ENCODE measurements around the gene SOHLH1.

The SOHLH1 gene

GRCh38 chr9:135729480-135729879, 30.2 kb upstream of the SOHLH1 start:
- no peak for DNase-seq (ENCODE audit: low spot score)

- no peak for DNase-seq (ENCODE audit: low spot score)
Measured at GRCh38 chr9:135728436-135729110, 29.3 kb upstream of the SOHLH1 start.

GRCh38 chr9:135727257-135727875, 28.1 kb upstream of the SOHLH1 start:
- no peak for DNase-seq (ENCODE audit: low spot score)

GRCh38 chr9:135726138-135726853, 27.0 kb upstream of the SOHLH1 start:
- no peak for DNase-seq (ENCODE audit: low spot score)

GRCh38 chr9:135724186-135724787, 25.0 kb upstream of the SOHLH1 start:
- no peak for DNase-seq (ENCODE audit: low spot score)

GRCh38 chr9:135722365-135722764, 23.1 kb upstream of the SOHLH1 start:
- DNase-seq (ENCODE audit: low spot score) = no peak

- DNase-seq (ENCODE audit: low spot score) = no peak
Measured at GRCh38 chr9:135719472-135719871, 20.2 kb upstream of the SOHLH1 start.

- DNase-seq (ENCODE audit: low spot score) = no peak
Measured at GRCh38 chr9:135718616-135719015, 19.3 kb upstream of the SOHLH1 start.

- no peak for DNase-seq (ENCODE audit: low spot score)
Measured at GRCh38 chr9:135717410-135717809, 18.1 kb upstream of the SOHLH1 start.

GRCh38 chr9:135716045-135716444, 16.8 kb upstream of the SOHLH1 start:
- no peak for DNase-seq (ENCODE audit: low spot score)

- DNase-seq (ENCODE audit: low spot score) = no peak
Measured at GRCh38 chr9:135715056-135715595, 15.8 kb upstream of the SOHLH1 start.

- DNase-seq (ENCODE audit: low spot score) = no peak
Measured at GRCh38 chr9:135714242-135715055, 15.2 kb upstream of the SOHLH1 start.

- no peak for DNase-seq (ENCODE audit: low spot score)
Measured at GRCh38 chr9:135712613-135713295, 13.5 kb upstream of the SOHLH1 start.

GRCh38 chr9:135711881-135712280, 12.6 kb upstream of the SOHLH1 start:
- DNase-seq (ENCODE audit: low spot score) = no peak

GRCh38 chr9:135711391-135711790, 12.1 kb upstream of the SOHLH1 start:
- DNase-seq (ENCODE audit: low spot score) = no peak

- no peak for DNase-seq (ENCODE audit: low spot score)
Measured at GRCh38 chr9:135708164-135708563, 8.9 kb upstream of the SOHLH1 start.

- DNase-seq (ENCODE audit: low spot score) = no peak
Measured at GRCh38 chr9:135707252-135708138, 8.2 kb upstream of the SOHLH1 start.

- no peak for DNase-seq (ENCODE audit: low spot score)
Measured at GRCh38 chr9:135706288-135706687, 7.0 kb upstream of the SOHLH1 start.

GRCh38 chr9:135705376-135705775, 6.1 kb upstream of the SOHLH1 start:
- no peak for DNase-seq (ENCODE audit: low spot score)

GRCh38 chr9:135704483-135704882, 5.2 kb upstream of the SOHLH1 start:
- no peak for DNase-seq (ENCODE audit: low spot score)
